ENCODE results near the gene PCDHA6. TPM values are rescaled to one million over a fixed set of nuclear protein-coding genes. Genes with fewer than 3 reads are reported as not detected.

PCDHA6 gene
- total and polyA plus RNA-seq, 2 of the 8 experiments (the other 6 are each of a cell fraction or from before 2014, with no cell fraction given) = 0.71 to 7.1 TPM

DNA sequence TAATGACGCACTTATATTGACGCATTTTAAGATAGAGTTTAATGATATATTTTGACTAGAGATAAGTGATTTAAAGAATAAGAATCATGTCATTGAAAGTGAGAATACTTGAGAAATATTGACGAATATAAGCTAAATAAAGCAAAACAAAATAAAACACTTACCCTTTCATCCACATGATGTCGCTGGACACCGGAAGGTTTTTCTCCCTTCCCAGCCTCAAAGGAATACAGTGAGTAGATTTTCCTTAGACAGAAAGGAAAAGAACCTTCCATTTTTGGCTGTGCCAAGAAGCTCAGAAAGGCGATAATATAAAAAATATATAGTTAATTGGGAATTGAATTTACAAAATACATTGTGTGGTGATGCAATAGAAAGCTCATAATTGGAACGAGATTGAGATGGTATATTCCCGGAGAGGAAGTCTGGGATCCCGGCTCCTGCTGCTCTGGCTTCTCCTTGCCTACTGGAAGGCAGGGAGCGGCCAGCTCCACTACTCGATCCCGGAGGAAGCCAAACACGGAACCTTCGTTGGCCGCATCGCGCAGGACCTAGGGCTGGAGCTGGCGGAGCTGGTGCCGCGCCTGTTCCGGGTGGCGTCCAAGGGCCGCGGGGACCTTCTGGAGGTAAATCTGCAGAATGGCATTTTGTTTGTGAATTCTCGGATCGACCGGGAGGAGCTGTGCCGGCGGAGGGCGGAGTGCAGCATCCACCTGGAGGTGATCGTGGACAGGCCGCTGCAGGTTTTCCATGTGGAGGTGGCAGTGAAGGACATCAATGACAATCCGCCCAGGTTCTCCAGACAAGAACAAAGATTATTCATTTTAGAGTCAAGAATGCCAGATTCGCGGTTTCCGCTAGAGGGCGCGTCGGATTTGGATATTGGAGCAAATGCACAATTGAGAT is 6.1 kb upstream of the PCDHA6 start, which contains the start of gene PCDHA5:
PCDHA5 (plus strand) TSS at position 239 of the 906 bp plus-strand sequence.
- Histone ChIP-seq H3K4ac (replicated peaks; ENCODE audit: insufficient read length, low read depth, low read length) (no peak within 1 kb of the TSS), H3K9me3 (ENCODE audit: insufficient read depth in 2 of 2, low read depth in 1 of 2, low read length in 1 of 2) (peaks cover 0 to 7% of the 10 kb centered on the region in 2 experiments; a peak in 1 of 4 replicates), H2AK5ac (ENCODE audit: low read depth, low read length) (no peak within 1 kb of the TSS), H2BK12ac (ENCODE audit: low read depth, low read length) (no peak within 1 kb of the TSS), H4K91ac (replicated peaks; ENCODE audit: insufficient read length, low read length) (no peak within 1 kb of the TSS), H3K79me2 (ENCODE audit: control insufficient read depth in 1 of 2, insufficient read depth in 2 of 2, low read length in 2 of 2) (no peaks in the 10 kb centered on the region), H3K4me2 (ENCODE audit: insufficient read depth in 1 of 2, low read depth in 2 of 2, low read length in 2 of 2) (no peak within 1 kb of the TSS), H3K4me3 (ENCODE audit: extremely low read depth in 1 of 4, insufficient read depth in 2 of 4, low read depth in 3 of 4, low read length in 4 of 4) (no peak within 1 kb of the TSS), H3K18ac (ENCODE audit: extremely low read depth, low read length) (no peak within 1 kb of the TSS), H4K5ac (ENCODE audit: insufficient read length, low read depth, low read length) (no peak within 1 kb of the TSS), H3K36me3 (ENCODE audit: control insufficient read depth in 2 of 4, insufficient read depth in 4 of 4, low read length in 3 of 4) (peaks cover 0 to 3% (median 0%) of the 10 kb centered on the region in 4 experiments; a peak in 1 of 8 replicates), H3K9ac (replicated peaks in 1 of 4; ENCODE audit: extremely low read depth in 1 of 4, low read depth in 3 of 4, low read length in 3 of 4) (no peak within 1 kb of the TSS), H3K79me1 (ENCODE audit: low read depth, low read length) (no peaks in the 10 kb centered on the region), H2BK15ac (ENCODE audit: low read length) (no peak within 1 kb of the TSS), H4K8ac (ENCODE audit: extremely low read depth, insufficient read depth, low read length) (no peak within 1 kb of the TSS), H2AFZ (ENCODE audit: low read length) (no peak within 1 kb of the TSS), H3K23ac (ENCODE audit: insufficient read length) (no peak within 1 kb of the TSS), H3K27ac (ENCODE audit: low read depth, low read length) (no peak within 1 kb of the TSS), H3K23me2 (ENCODE audit: low read depth, low read length) (no peaks in the 10 kb centered on the region), H3K56ac (replicated peaks; ENCODE audit: insufficient read length, low read depth, low read length) (no peak within 1 kb of the TSS), H3K14ac (ENCODE audit: insufficient read length) (no peak within 1 kb of the TSS), H3K4me1 (replicated peaks in 1 of 4; ENCODE audit: control insufficient read depth in 3 of 4, insufficient read depth in 4 of 4, low read length in 3 of 4) (no peaks in the 10 kb centered on the region), H3K27me3 (replicated peaks in 1 of 4; ENCODE audit: control insufficient read depth in 3 of 4, extremely low read depth in 1 of 4, insufficient read depth in 3 of 4, low read length in 3 of 4) (no peaks in the 10 kb centered on the region), H2BK20ac (ENCODE audit: low read length) (no peak within 1 kb of the TSS), H2BK5ac (ENCODE audit: low read depth, low read length) (no peak within 1 kb of the TSS), H4K20me1 (replicated peaks in 1 of 2; ENCODE audit: control insufficient read depth in 1 of 2, insufficient read depth in 2 of 2, low read length in 2 of 2) (peaks cover 0 to 3% of the 10 kb centered on the region in 2 experiments), H2BK120ac (replicated peaks; ENCODE audit: low read depth, low read length) (no peak within 1 kb of the TSS)
- WGBS, 2 experiments (ENCODE audit: extremely low coverage in 1 of 2, insufficient coverage in 1 of 2, insufficient read length in 1 of 2, insufficient replicate concordance in 2 of 2, low coverage in 1 of 2, low lambda C conversion rate in 2 of 2, missing lambda C conversion rate in 1 of 2) = 89% methylated on average over 37 of the region's 39 CpGs; no CpG with 5 or more reads in 1 of the 2 experiments
- no peak for DNase-seq (ENCODE audit: low read depth in 1 of 2, low spot score in 2 of 2)
- FAIRE-seq = no peak
- POLR2A ChIA-PET (ENCODE audit: partially characterized antibody) = no interaction called here
- CTCF ChIA-PET (ENCODE audit: partially characterized antibody) = interaction anchor here (0.6 to 5.5 kb wide), 9 partner anchors 8 to 818 kb away, joined by 3 to 49 read pairs (median 4); partner anchors contain the start of genes PCDHA11, PCDHA4 and PCDHA7
- TF ChIP-seq KDM1A (IDR thresholded peaks at IDR 0.05; ENCODE audit: borderline replicate concordance, low read length) (no peak), EGR1 (IDR thresholded peaks at IDR 0.05; ENCODE audit: borderline replicate concordance, low read depth, low read length) (no peak), PHF8 (conservative IDR thresholded peaks at IDR 0.05; ENCODE audit: low read depth, low read length) (no peak), SIX5 (IDR thresholded peaks at IDR 0.05; ENCODE audit: low read depth, low read length) (no peak)
- TF ChIP-seq, protein P1, sequence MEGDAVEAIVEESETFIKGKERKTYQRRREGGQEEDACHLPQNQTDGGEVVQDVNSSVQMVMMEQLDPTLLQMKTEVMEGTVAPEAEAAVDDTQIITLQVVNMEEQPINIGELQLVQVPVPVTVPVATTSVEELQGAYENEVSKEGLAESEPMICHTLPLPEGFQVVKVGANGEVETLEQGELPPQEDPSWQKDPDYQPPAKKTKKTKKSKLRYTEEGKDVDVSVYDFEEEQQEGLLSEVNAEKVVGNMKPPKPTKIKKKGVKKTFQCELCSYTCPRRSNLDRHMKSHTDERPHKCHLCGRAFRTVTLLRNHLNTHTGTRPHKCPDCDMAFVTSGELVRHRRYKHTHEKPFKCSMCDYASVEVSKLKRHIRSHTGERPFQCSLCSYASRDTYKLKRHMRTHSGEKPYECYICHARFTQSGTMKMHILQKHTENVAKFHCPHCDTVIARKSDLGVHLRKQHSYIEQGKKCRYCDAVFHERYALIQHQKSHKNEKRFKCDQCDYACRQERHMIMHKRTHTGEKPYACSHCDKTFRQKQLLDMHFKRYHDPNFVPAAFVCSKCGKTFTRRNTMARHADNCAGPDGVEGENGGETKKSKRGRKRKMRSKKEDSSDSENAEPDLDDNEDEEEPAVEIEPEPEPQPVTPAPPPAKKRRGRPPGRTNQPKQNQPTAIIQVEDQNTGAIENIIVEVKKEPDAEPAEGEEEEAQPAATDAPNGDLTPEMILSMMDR (IDR thresholded peaks at IDR 0.05; ENCODE audit: control extremely low read depth in 1 of 3, insufficient read depth in 1 of 3, low read depth in 1 of 3, low read length in 3 of 3) = peak in 1 of 3 experiments; percentile 10; a peak in 1 of 4 replicates
- TF ChIP-seq, protein P2, sequence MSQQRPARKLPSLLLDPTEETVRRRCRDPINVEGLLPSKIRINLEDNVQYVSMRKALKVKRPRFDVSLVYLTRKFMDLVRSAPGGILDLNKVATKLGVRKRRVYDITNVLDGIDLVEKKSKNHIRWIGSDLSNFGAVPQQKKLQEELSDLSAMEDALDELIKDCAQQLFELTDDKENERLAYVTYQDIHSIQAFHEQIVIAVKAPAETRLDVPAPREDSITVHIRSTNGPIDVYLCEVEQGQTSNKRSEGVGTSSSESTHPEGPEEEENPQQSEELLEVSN (IDR thresholded peaks at IDR 0.05) = no peak
